ENCODE results near the gene TRIM52. TPM values are rescaled to one million over a fixed set of nuclear protein-coding genes. Genes with fewer than 3 reads are reported as not detected.

Gene TRIM52
- total and polyA plus RNA-seq, 9 of the 15 experiments (the other 6 are each of a cell fraction or from before 2014, with no cell fraction given): 3.3 to 21.9 (median 13.5) TPM

DNA sequence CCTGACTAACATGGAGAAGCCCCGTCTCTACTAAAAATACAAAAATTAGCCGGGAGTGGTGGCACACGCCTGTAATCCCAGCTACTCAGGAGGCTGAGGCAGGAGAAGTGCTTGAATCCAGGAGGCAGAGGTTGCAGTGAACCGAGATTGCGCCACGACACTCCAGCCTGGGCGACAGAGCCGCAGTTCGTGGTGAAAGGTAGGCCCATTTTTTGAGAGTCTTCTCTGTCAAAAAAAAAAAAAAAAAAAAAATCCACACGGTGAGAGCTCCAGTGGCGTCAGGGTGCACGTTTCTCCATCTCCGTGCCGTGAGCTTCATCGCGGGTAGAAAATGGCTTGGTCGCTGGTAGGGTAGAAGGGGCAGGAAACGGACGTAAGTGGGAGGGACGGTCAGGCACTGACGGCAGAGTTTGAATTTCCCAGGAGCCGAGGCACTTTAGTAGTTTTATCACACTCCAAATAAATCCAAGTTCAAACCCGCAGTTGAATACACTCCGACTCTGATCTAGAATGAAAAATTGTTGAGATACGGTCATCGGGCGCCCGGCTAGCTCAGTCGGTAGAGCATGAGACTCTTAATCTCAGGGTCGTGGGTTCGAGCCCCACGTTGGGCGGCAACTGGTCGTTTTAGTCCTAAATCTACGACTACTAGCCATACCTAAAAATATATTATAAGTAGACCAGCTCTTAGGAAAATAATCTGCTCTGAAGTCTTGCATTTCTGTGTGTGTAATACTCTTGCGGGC, 53.6 kb downstream of the TRIM52 start (continued):
- TF ChIP-seq, protein P1, sequence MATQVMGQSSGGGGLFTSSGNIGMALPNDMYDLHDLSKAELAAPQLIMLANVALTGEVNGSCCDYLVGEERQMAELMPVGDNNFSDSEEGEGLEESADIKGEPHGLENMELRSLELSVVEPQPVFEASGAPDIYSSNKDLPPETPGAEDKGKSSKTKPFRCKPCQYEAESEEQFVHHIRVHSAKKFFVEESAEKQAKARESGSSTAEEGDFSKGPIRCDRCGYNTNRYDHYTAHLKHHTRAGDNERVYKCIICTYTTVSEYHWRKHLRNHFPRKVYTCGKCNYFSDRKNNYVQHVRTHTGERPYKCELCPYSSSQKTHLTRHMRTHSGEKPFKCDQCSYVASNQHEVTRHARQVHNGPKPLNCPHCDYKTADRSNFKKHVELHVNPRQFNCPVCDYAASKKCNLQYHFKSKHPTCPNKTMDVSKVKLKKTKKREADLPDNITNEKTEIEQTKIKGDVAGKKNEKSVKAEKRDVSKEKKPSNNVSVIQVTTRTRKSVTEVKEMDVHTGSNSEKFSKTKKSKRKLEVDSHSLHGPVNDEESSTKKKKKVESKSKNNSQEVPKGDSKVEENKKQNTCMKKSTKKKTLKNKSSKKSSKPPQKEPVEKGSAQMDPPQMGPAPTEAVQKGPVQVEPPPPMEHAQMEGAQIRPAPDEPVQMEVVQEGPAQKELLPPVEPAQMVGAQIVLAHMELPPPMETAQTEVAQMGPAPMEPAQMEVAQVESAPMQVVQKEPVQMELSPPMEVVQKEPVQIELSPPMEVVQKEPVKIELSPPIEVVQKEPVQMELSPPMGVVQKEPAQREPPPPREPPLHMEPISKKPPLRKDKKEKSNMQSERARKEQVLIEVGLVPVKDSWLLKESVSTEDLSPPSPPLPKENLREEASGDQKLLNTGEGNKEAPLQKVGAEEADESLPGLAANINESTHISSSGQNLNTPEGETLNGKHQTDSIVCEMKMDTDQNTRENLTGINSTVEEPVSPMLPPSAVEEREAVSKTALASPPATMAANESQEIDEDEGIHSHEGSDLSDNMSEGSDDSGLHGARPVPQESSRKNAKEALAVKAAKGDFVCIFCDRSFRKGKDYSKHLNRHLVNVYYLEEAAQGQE (IDR thresholded peaks at IDR 0.05; ENCODE audit: borderline replicate concordance): no peak
- TF ChIP-seq, protein P1 (CRISPR knock-in tag; IDR thresholded peaks at IDR 0.05; ENCODE audit: low read depth): no peak
- TF ChIP-seq SIX5 (IDR thresholded peaks at IDR 0.05; ENCODE audit: borderline replicate concordance in 1 of 2, insufficient read depth in 1 of 2, low read depth in 1 of 2, low read length in 2 of 2) (no peak), NR4A1 (CRISPR knock-in tag; IDR thresholded peaks at IDR 0.05) (no peak), NR4A1 (tag; IDR thresholded peaks at IDR 0.05) (no peak), ZNF347 (CRISPR knock-in tag; IDR thresholded peaks at IDR 0.05; ENCODE audit: low read depth) (no peak), RB1 (IDR thresholded peaks at IDR 0.05; ENCODE audit: low read depth) (no peak; the same call in 1 of the 2 replicates), CXXC5 (CRISPR knock-in tag; IDR thresholded peaks at IDR 0.05) (peak; percentile 82), ZFP36 (IDR thresholded peaks at IDR 0.05; ENCODE audit: low read depth, low read length, partially characterized antibody) (peak; percentile 41)
- TF ChIP-seq, protein P2, sequence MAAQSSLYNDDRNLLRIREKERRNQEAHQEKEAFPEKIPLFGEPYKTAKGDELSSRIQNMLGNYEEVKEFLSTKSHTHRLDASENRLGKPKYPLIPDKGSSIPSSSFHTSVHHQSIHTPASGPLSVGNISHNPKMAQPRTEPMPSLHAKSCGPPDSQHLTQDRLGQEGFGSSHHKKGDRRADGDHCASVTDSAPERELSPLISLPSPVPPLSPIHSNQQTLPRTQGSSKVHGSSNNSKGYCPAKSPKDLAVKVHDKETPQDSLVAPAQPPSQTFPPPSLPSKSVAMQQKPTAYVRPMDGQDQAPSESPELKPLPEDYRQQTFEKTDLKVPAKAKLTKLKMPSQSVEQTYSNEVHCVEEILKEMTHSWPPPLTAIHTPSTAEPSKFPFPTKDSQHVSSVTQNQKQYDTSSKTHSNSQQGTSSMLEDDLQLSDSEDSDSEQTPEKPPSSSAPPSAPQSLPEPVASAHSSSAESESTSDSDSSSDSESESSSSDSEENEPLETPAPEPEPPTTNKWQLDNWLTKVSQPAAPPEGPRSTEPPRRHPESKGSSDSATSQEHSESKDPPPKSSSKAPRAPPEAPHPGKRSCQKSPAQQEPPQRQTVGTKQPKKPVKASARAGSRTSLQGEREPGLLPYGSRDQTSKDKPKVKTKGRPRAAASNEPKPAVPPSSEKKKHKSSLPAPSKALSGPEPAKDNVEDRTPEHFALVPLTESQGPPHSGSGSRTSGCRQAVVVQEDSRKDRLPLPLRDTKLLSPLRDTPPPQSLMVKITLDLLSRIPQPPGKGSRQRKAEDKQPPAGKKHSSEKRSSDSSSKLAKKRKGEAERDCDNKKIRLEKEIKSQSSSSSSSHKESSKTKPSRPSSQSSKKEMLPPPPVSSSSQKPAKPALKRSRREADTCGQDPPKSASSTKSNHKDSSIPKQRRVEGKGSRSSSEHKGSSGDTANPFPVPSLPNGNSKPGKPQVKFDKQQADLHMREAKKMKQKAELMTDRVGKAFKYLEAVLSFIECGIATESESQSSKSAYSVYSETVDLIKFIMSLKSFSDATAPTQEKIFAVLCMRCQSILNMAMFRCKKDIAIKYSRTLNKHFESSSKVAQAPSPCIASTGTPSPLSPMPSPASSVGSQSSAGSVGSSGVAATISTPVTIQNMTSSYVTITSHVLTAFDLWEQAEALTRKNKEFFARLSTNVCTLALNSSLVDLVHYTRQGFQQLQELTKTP (IDR thresholded peaks at IDR 0.05; ENCODE audit: low read depth in 1 of 2, partially characterized antibody in 2 of 2): no peak
- TF ChIP-seq, protein P3, sequence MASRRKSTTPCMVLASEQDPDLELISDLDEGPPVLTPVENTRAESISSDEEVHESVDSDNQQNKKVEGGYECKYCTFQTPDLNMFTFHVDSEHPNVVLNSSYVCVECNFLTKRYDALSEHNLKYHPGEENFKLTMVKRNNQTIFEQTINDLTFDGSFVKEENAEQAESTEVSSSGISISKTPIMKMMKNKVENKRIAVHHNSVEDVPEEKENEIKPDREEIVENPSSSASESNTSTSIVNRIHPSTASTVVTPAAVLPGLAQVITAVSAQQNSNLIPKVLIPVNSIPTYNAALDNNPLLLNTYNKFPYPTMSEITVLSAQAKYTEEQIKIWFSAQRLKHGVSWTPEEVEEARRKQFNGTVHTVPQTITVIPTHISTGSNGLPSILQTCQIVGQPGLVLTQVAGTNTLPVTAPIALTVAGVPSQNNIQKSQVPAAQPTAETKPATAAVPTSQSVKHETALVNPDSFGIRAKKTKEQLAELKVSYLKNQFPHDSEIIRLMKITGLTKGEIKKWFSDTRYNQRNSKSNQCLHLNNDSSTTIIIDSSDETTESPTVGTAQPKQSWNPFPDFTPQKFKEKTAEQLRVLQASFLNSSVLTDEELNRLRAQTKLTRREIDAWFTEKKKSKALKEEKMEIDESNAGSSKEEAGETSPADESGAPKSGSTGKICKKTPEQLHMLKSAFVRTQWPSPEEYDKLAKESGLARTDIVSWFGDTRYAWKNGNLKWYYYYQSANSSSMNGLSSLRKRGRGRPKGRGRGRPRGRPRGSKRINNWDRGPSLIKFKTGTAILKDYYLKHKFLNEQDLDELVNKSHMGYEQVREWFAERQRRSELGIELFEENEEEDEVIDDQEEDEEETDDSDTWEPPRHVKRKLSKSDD (conservative IDR thresholded peaks at IDR 0.05; ENCODE audit: low read length): 0 out of 2 replicates have a peak, but pooled peaks have one; percentile 44
